ENCODE results near the gene SNRPA. TPM values are rescaled to one million over a fixed set of nuclear protein-coding genes. Genes with fewer than 3 reads are reported as not detected.
"Not testable (repeated sequence)": the region's sequence is repeated elsewhere in the genome, so short reads cannot be mapped to it uniquely, and the experiment has no call there.

The SNRPA gene
- total and polyA plus RNA-seq, 9 donors, result 48.9 to 83.9 (median 72.4) TPM

DNA sequence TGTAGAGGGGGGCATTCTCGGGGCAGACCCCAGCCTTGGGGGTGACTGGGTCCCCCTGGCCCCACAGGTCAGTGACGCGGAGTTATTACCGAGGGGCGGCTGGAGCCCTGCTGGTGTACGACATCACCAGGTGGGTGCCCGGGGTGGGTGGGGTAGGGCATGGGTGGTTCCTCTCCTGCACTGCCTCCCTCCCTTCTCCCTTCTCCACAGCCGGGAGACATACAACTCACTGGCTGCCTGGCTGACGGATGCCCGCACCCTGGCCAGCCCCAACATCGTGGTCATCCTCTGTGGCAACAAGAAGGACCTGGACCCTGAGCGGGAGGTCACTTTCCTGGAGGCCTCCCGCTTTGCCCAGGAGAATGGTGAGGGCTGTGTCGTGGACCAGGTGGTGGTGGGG lies 32.7 kb downstream of the SNRPA start:
- H3K9me3 ChIP-seq, result no peaks in the 10 kb centered on the region
- H3K4me3 ChIP-seq, result no peak overlapping the region
- TF ChIP-seq EP300 (IDR thresholded peaks at IDR 0.05) (no peak), POLR2A (IDR thresholded peaks at IDR 0.05) (no peak)
- TF ChIP-seq, protein P1, sequence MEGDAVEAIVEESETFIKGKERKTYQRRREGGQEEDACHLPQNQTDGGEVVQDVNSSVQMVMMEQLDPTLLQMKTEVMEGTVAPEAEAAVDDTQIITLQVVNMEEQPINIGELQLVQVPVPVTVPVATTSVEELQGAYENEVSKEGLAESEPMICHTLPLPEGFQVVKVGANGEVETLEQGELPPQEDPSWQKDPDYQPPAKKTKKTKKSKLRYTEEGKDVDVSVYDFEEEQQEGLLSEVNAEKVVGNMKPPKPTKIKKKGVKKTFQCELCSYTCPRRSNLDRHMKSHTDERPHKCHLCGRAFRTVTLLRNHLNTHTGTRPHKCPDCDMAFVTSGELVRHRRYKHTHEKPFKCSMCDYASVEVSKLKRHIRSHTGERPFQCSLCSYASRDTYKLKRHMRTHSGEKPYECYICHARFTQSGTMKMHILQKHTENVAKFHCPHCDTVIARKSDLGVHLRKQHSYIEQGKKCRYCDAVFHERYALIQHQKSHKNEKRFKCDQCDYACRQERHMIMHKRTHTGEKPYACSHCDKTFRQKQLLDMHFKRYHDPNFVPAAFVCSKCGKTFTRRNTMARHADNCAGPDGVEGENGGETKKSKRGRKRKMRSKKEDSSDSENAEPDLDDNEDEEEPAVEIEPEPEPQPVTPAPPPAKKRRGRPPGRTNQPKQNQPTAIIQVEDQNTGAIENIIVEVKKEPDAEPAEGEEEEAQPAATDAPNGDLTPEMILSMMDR (IDR thresholded peaks at IDR 0.05), result no peak
- WGBS, 3 donors, result 86 to 89% (median 87%) methylated on average over 11 to 14 of the region's 14 CpGs
- intact Hi-C loops (cut with DNase I), result no loop called here
- no peaks in the 10 kb centered on the region for H3K36me3 ChIP-seq
- H3K4me1 ChIP-seq (ENCODE audit: insufficient read depth), result peaks cover 2% of the 10 kb centered on the region
- no peak for DNase-seq
- no peak overlapping the region for H3K27ac ChIP-seq
- no peaks in the 10 kb centered on the region for H3K27me3 ChIP-seq

DNA sequence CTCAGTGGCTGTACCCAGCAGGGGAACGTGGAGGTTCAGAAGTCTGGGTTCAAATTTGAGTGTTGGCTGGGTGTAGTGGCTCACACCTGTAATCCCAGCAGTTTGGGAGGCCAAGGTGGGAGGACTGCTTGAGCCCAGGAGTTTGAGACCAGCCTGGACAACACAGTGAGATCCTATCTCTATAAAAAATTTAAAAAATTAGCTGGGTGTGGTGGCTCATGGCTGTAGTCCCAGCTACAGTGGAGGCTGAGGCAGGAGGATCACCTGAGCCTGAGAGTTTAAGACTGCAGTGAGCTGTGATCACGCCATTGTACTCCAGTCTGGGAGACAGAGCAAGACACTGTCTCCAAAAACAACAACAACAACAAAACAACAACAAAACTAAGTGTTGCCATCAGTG lies 33.1 kb downstream of the SNRPA start:
- DNase-seq; H3K27me3 ChIP-seq; H3K9me3 ChIP-seq; H3K4me1 ChIP-seq (ENCODE audit: insufficient read depth); H3K36me3 ChIP-seq; H3K4me3 ChIP-seq; H3K27ac ChIP-seq; intact Hi-C loops (cut with DNase I): not testable (repeated sequence)
- 91 to 99% (median 95%) methylated on average over 2 of the region's 2 CpGs for WGBS, 3 donors

DNA sequence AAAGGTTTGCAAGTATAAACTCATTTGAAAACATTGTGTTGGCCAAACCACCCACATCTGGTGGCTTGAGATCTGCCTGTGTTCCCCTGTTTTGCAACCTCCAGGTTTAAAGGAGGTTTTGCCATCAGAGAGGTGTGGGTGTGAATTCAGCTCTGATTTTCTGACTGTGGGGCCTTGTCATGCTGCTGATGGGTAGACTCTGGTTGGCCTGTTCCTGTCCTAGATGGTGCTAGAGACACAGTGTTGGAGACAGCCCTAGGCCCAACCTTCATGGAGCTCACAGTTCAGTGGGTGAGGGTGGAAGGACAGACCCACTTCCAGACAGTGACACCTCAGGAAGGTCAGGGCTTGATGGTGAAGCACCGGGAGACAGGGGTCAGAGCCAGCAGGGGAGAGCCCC lies 34.5 kb downstream of the SNRPA start:
- Histone ChIP-seq H3K36me3 (no peaks in the 10 kb centered on the region), H3K4me3 (no peak overlapping the region), H3K9me3 (no peaks in the 10 kb centered on the region), H3K4me1 (ENCODE audit: insufficient read depth) (no peaks in the 10 kb centered on the region), H3K27me3 (no peaks in the 10 kb centered on the region), H3K27ac (no peak overlapping the region)
- no peak for TF ChIP-seq POLR2A (IDR thresholded peaks at IDR 0.05)
- TF ChIP-seq EP300 (IDR thresholded peaks at IDR 0.05), result no peak
- TF ChIP-seq, protein P1 (IDR thresholded peaks at IDR 0.05), result no peak
- intact Hi-C loops (cut with DNase I), result no loop called here
- no peak for DNase-seq
- 21 to 26% (median 22%) methylated on average over 1 of the region's 1 CpG for WGBS, 3 donors

DNA sequence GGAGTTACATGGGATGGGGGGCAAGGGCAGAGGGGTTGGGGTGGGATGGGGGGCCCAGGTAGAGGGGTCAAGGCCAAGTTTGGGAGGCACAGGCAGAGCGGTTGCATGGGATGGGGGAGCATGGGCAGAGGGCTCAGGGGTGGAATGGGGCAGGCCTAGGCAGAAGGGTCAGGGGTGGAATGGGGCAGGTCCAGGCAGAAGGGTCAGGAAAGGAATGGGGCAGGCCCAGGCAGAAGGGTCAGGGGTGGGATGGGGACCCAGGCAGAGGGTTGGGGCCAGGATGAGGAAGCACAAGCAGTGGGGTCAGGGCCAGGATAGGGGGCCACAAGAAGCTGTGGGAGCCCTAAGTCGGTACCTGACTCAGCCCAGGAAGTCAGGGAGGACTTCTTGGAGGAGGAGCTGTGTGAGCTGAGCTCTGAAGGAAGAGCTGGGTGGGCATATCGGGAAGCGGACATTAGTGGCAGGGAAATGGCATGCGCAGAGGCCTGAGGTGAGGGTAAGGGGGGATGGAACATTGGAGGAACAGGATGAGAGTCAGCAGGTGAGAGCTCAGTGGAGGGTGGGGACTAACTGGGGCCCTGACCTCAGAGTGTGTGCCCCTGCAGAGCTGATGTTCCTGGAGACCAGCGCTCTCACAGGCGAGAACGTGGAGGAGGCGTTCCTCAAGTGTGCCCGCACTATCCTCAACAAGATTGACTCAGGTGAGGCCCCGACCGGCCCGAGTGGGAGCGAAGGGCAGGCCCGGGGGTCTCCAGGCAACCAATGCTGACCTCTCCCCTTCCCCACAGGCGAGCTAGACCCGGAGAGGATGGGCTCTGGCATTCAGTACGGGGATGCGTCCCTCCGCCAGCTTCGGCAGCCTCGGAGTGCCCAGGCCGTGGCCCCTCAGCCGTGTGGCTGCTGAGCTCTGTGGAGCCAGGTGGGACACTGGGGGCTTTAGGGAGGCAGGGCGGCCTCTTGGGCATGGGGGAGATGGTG lies 35.3 kb downstream of the SNRPA start:
- no peak overlapping the region for H3K27ac ChIP-seq
- no peak for DNase-seq
- H3K4me3 ChIP-seq, result no peak overlapping the region
- H3K4me1 ChIP-seq (ENCODE audit: insufficient read depth), result no peaks in the 10 kb centered on the region
- TF ChIP-seq EP300 (IDR thresholded peaks at IDR 0.05) (no peak), POLR2A (IDR thresholded peaks at IDR 0.05) (no peak)
- TF ChIP-seq, protein P1 (IDR thresholded peaks at IDR 0.05), result no peak
- H3K27me3 ChIP-seq, result no peaks in the 10 kb centered on the region
- 82 to 90% (median 84%) methylated on average over 20 to 25 of the region's 25 CpGs for WGBS, 3 donors
- H3K9me3 ChIP-seq, result no peaks in the 10 kb centered on the region
- intact Hi-C loops (cut with DNase I), result no loop called here
- no peaks in the 10 kb centered on the region for H3K36me3 ChIP-seq

DNA sequence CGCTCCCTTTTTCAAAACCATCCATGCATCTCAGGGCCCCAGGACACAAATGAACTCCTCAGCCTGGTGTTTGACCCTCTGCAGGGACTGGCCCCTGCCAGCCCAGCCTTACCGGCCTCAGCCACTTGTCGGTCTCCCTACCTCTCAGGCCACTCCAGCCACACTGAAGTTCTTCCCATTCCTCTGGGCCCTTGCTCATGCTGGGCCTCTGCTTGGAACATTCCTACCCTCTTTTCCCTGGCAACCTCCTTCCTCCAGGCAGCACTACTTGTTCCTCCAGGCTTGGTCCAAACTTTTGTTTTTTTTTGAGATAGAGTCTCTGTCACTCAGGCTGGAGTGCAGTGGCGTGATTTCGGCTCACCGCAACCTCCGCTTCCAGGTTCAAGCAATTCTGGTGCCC lies 40.3 kb downstream of the SNRPA start:
- no peak for DNase-seq
- no peaks in the 10 kb centered on the region for H3K9me3 ChIP-seq
- H3K4me3 ChIP-seq, result no peak overlapping the region
- H3K4me1 ChIP-seq (ENCODE audit: insufficient read depth), result no peaks in the 10 kb centered on the region
- no peaks in the 10 kb centered on the region for H3K36me3 ChIP-seq
- intact Hi-C loops (cut with DNase I), result no loop called here
- no peaks in the 10 kb centered on the region for H3K27me3 ChIP-seq
- TF ChIP-seq, protein P1 (IDR thresholded peaks at IDR 0.05), result no peak
- TF ChIP-seq POLR2A (IDR thresholded peaks at IDR 0.05), result no peak
- TF ChIP-seq EP300 (IDR thresholded peaks at IDR 0.05), result no peak
- H3K27ac ChIP-seq, result no peak overlapping the region
- 77 to 90% (median 79%) methylated on average over 7 of the region's 7 CpGs for WGBS, 3 donors

Data from ovary (tissue), 9 donors.